Lung microvascular endothelial cell (primary cell): ENCODE data around the gene NHEJ1. TPM values are rescaled to one million over a fixed set of nuclear protein-coding genes. Genes with fewer than 3 reads are reported as not detected.

Source experiments
- DNase-seq, 2 donors: peaks; one replicate each; pipeline versions ENCODE4 v3.0.0 to v3.0.0-alpha.2; 2010; ENCODE audit warnings: low read depth in 2 of 2
- total RNA-seq: library from RNA; depleted of rRNA; stranded (reverse); fragments of >200 nt; gene quantifications from 2 replicates; pipeline ENCODE4 v1.2.1, GENCODE V29; 2014

Gene NHEJ1
- total RNA-seq, 1 donor from 2014 or later = 13.1 TPM

DNA sequence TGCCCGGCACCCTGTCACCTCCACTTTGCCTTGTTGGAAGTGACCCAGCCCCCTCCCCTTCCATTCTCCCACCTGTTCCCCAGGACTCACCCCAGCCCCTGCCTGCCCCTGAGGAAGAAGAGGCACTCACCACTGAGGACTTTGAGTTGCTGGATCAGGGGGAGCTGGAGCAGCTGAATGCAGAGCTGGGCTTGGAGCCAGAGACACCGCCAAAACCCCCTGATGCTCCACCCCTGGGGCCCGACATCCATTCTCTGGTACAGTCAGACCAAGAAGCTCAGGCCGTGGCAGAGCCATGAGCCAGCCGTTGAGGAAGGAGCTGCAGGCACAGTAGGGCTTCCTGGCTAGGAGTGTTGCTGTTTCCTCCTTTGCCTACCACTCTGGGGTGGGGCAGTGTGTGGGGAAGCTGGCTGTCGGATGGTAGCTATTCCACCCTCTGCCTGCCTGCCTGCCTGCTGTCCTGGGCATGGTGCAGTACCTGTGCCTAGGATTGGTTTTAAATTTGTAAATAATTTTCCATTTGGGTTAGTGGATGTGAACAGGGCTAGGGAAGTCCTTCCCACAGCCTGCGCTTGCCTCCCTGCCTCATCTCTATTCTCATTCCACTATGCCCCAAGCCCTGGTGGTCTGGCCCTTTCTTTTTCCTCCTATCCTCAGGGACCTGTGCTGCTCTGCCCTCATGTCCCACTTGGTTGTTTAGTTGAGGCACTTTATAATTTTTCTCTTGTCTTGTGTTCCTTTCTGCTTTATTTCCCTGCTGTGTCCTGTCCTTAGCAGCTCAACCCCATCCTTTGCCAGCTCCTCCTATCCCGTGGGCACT lies 21.9 kb upstream of the NHEJ1 start:
- DNase-seq = no peak

- DNase-seq = no peak
Observed at GRCh38 chr2:219181531-219181930, 20.9 kb upstream of the NHEJ1 start.

DNA sequence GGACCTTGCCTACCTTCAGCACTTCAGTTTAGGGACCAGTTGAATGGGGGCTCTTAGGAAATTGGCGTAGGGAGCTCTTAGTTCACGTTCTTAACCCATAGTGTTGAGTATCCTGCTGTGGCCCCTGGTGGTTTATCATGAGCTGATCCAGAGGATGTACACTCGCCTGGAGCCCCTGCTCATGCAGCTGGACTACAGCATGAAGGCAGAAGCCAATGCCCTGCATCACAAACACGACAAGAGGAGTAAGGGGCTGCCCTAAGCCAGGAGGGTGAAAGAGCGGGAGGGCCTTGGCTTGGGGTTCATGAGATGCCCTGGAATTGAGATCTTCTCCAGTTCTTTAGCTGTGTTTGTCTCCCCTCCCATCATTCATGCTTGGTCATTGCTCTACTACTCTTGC lies 20.3 kb upstream of the NHEJ1 start:
- DNase-seq = no peak

DNA sequence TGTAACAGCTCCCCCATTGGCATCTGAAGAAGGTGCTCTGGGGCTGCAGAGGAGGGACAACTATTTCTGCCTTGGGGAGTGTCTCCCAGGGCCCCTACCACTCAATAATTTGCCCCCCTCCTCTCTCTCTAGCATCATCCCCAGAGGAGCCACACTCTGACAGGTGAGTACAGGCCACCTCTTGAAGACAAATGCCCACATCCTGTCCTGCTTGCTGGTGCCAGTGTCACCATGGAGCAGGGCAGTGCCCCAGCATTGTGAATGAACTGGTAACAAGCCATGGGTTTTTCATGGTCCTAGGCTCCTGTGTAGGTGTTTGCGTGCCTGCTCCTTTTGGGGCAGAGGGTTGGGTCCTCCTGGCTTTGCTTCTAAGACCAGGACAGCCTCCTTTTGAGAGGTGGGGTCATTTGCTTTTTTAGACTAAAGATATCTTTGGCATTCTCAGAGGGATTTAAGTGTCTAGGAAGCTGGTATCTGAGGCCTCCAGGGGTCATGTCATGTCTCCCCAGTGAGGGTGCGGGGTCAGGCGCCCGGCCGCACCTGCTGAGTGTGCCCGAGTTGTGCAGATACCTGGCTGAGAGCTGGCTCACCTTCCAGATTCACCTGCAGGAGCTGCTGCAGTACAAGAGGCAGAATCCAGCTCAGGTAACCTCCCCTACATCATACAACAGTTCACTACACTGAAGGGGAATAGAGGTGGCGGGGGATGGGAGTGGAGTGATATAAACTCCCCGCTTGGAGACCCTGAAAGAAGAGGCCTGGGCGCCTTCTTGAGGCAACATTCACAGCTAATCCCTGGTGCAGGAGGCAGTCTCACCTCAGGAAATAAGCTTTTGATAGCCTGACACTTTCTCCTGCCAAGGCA lies 19.2 kb upstream of the NHEJ1 start:
- DNase-seq = no peak

GRCh38 chr2:219178377-219179175 lies 18.0 kb upstream of the NHEJ1 start:
- peak; percentile 46 to 48 for DNase-seq

DNA sequence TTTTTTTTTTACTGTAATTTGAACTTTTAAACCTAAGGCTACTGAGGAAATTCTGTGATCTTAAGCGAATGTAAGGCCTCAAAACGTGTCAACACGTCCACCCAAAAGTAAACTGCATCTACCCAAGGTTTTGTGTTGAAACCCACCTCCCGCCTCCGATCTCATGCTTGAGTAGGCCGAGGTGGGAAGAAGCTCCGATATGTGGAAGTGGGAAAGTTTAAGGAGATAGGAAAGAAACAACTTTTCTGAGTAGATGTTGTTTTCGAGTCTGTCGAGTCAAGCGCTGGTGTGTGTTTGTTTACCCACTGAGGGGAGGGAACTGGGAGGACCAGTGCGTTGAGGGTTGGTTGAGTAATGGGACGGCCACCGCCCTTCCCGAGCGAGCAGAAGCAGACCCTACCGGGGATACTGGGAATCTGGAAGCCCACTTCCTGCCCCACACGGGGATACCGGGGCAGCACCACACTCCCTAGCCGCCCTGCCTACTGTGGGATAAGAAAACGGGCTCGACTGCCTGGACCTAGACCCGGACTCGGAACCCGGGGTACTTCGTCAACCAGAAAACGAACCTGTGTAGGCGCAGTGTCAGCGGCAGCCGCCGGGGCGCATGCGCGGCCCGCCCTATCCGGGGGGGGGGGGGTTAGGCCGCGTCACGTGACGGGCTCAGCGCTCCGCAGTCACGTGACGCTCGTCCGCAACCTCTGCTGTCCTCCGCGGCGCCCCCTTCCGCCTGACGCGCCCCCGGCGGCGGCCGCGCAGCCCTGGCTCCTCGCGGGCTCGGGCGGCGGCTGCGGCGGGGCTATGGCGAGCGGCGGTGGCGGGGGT lies 17.1 kb upstream of the NHEJ1 start, which contains the start of gene RETREG2:
TSS of gene RETREG2 (plus strand) at position 724 of the 825 bp plus-strand sequence. CDS start at position 802, 78 bp downstream.
- peak; percentile 93 to 95 for DNase-seq

- DNase-seq = peak; percentile 79 to 86
Observed at GRCh38 chr2:219176818-219177551, 16.4 kb upstream of the NHEJ1 start, which contains the start of gene CNPPD1. CNPPD1 (minus strand) TSS chr2:219176925; CDS start chr2:219176828, 97 bp downstream.

GRCh38 chr2:219175928-219176817 lies 15.6 kb upstream of the NHEJ1 start:
- peak; percentile 40 to 45 for DNase-seq

- no peak for DNase-seq
Observed at GRCh38 chr2:219175486-219175885, 14.9 kb upstream of the NHEJ1 start.

DNA sequence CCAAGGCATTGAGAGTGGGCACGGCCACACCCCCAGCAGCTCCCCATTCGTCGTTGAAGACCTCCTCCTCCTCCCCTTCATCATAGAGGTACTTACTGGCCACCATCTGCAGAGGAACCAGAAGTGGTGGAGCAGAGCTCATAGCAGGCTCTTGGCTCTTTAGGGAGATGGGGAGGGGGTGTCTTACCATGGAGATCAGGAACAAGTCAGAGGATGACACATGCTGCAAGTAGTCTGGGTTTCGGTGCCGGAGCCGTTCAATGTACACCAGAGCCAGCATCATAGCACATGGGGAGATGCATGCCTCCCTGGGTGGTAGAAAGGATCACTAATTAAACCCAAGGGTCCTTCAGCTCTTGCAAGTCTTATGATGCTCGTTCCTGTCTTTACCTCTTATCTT lies 14.2 kb upstream of the NHEJ1 start:
- no peak for DNase-seq

- no peak for DNase-seq
Observed at GRCh38 chr2:219174146-219174545, 13.5 kb upstream of the NHEJ1 start.

DNA sequence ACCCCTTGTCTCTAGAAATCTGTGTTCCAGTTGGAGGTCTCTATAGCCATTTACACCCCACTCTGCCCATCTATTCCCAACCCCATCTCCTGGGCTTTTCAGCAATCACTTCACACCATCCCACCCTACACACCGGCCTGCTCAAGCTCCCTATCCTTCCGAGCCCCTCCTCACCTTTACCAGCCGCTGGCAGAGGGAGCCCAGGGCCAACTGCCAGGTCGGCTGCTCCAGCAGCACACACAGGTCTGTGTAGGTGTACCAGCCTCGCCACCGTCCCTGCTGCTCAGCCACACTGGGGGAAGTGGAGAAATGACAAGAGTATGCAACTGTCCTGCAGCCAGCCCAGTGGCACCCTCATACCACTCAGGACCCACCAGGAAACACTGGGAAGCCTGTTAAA lies 12.6 kb upstream of the NHEJ1 start:
- no peak for DNase-seq

DNA sequence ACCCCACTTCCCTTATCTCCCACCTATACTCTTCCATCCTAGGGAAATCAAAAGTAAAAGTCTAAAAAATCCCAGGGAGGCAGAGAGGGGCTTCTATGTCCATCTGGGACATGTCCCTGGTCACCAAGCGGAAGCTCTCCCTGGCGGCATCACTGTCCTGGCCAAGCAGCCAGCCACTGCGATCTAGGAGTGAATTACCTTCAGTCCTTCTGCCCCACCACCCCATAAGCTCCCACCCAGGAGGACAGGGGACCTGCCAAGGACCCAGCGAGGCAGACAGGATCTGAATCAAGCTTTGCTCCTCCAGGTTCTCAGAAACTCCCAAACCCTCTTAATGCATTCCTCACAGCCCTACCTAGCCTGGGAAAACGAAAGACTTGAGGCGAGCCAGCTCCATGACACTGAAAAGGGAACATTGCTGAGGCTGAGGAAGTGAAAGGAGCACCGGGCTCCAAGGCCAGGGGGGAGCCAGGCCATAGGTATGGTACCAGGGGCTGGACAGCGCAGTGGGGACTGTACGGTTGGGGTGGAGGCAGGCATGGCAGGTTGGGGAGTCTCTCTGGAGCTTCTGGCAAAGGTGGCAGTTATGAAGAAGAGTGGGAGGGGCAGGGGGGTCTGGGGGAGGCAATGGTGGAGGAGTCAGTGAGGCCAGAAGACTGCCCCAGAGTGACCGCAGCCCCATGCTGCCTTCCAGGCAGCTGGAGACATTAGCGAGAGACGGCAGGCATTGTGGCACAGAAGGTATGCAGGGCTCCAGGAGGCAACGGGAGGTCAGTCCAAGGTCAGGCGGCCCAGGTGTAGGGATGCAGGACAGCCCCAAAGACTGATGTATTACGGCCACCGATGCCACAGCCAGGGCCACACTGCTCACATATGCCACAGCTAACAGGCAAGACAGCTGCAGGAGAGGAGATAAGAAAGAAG lies 11.9 kb upstream of the NHEJ1 start:
- DNase-seq = no peak

DNA sequence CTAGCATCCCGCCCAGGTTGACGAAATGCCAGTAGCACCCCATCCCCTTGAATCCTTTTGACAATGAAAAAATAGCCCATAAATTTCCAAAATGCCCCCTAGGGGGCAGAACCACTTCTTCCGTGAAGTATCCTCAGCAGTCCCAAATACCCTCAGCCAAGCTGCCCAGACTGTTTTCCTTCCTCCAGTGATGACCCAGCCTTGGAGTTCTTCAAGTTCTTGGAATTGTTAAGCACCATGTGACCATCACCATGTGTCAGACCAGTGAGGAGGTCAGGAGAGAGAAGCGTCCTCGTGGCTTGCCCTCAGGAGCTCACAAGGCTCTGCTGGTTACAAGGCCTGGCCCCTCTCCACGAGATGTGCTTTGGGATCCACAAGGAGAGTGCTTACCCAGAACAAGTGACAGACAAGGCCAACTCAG lies 10.6 kb upstream of the NHEJ1 start:
- peak; percentile 53 to 87 for DNase-seq

DNA sequence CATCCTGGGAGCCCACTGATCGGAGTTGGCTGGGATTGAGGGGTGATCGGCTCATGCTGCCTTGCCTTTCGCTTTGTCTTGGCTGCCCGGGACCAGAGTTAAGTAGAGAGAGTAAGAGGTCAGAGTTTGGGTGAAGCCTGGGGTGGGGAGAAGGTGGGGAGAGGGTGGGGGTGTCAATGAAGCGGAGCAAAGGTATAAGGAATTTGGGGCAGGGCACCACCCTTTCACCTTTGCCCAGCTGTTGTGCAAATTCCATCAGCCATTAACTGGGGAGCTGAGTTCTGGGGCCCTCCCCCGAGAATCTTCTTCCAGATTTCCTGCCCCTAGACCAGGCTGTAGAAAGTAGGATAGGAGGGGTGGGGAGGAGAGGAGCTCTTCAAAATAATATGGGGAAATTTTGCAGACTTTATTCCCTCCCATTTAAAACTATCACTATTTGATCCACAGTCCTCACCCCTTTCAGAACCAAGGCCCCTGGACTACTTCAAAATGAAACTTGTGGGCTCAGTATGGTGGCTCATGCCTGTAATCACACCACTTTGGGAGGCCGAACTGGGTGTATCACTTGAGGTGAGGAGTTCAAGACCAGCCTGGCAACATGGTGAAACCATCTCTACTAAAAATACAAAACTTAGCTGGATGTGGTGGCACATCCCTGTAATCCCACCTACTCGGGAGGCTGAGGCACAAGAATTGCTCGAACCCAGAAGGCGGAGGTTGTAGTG lies 9.5 kb upstream of the NHEJ1 start, which contains the start of gene SLC23A3:
TSS of gene SLC23A3 (minus strand) at position 100 of the 725 bp plus-strand sequence. CDS start at position 55, 45 bp downstream.
- no peak for DNase-seq

DNA sequence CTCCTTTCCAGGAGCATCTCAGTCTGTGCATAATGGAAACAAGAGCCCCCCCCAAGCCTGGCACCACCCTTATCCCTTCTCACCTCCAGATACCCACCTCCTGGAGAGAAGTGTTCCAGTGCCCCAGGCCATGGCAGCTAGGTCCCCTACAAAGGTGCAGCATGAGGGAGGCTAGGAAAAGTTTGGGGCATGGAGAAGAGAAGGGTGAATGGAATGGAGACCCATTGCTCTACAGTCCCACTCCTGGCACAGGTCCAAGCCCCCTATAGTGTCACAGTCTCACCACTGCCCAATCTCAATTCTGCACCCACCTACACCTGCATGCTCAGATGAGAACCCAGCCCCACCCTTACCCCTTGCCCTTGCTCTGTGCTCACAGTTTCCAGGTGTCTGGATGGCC lies 8.3 kb upstream of the NHEJ1 start:
- no peak for DNase-seq

- no peak for DNase-seq
Observed at GRCh38 chr2:219168526-219168925, 7.9 kb upstream of the NHEJ1 start.
